ENCODE data around the gene PDLIM1.
A peak's percentile ranks its signal among the peaks of the same experiment; 100 is the strongest.
"Not testable (repeated sequence)": the region's sequence is repeated elsewhere in the genome, so short reads cannot be mapped to it uniquely, and the experiment has no call there.

The PDLIM1 gene

DNA sequence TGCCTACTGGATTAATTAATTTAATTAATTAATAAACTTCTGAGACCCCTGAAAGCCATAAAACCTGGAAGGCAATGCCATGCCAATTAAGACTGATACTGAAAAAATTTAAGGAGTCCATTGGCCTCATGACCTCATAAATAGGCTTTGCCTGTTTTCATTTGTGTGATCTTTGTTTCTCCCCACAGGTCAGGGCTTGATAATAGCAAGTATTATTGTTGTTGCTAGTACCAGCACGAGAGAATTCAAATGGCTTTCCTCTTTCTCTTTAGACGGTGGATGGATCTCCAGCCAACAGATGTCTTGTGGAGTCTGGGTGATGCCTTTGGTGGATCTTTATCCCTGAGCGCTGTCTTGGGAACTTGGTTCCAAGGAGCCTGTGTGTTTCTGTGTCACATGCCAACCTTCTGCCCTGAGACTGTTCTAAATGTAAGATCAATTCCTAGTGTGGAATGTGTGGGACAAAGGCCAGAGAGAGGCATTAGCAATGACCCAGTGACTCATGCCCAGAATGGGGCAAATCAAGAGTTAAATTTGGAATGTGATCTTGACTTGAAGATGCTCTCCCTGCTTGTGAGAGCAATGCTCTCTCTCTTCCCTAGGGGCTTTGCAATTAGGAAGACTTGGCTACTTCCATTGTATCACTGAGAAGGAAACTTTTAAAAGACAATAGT lies 79.1 kb downstream of the PDLIM1 start:
- FAIRE-seq (no peak), DNase-seq (ENCODE audit: low spot score) (no peak)

GRCh38 chr10:95209509-95210127 lies 81.2 kb downstream of the PDLIM1 start:
- DNase-seq (ENCODE audit: low spot score) (no peak), FAIRE-seq (no peak)

DNA sequence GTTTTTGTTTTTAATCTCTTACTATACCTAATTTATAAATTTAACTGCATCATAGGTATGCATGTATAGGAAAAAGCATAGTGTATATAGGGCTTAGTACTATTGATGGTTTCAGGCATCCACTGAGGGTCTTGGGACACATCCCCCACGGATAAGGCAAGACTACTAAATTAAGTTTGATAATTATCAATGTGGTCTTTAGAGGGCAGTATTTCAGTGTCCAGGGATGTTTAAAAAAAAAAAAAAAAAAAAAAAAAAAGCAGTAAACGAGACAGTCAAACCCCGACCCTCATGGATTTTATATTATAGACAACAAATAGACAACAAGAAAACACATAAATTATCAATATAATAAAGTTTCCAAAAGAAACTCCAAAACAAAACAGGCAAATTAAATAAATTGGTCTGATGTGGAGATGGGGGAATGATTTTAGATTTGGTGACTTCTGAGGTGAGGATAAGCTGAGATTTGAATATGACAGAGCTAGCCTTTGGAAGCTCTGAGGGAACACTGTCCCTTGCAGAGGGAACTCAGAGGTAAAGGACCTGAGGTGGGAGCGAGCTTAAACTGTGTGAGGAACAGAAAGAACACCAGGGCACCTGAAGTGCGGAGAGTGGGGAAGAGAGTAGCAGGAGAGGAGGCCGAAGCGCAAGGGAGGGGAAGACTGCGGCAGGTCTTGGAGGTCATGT lies 82.0 kb downstream of the PDLIM1 start:
- FAIRE-seq (no peak), DNase-seq (ENCODE audit: low spot score) (no peak)

- FAIRE-seq; DNase-seq (ENCODE audit: low spot score): not testable (repeated sequence)
Measured at GRCh38 chr10:95202865-95203264, 87.9 kb downstream of the PDLIM1 start.

DNA sequence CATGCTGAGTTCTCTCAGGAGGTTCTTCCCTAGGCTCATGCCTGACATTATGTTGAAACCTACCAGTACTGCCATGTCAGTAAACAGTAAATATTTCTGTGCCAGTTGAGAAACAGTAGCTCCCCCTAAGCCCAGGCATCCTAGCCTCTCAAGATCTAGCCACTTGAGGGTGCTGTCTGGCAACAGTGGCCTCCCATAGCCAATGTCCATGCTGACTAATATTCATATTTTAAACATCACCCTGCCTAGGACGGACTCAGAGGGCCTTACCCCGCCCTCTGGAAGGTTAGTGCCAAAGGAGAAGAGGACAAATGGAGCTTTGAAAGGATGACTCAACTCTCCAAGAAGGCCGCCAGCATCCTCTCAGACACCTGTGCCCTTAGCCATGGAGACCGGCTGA lies 89.1 kb downstream of the PDLIM1 start:
- DNase-seq (ENCODE audit: low spot score) (peak; percentile 70), FAIRE-seq (no peak)

GRCh38 chr10:95196046-95196445 lies 94.8 kb downstream of the PDLIM1 start:
- FAIRE-seq (no peak), DNase-seq (ENCODE audit: low spot score) (no peak)

DNA sequence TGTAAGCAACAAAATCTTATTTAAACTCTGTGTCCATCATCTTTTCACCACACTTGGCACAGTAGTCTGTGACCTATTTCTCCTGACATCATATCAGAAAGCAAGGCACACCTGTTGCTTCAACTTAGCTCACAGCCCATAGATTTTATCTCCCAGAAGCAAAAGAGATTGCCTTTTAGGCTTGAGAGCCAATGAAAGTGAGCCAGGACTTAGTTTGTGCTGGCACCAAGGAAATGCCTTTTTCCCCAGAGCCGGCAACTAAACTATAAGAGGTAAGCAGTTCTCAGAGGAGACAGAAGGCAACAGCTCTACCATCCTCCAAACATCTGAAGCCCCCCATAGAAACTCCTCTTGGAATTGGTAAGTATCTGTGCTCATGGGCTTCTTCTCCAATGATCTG lies 96.9 kb downstream of the PDLIM1 start, which contains the start of gene ACSM6:
ACSM6 (plus strand) TSS at position 295 of the 400 bp plus-strand sequence. CDS start 248 bp downstream, outside the sequence.
- DNase-seq (ENCODE audit: low spot score) (no peak), FAIRE-seq (no peak)

- no peak for DNase-seq (ENCODE audit: low spot score)
Measured at GRCh38 chr10:95188593-95188992, 102.2 kb downstream of the PDLIM1 start.

DNA sequence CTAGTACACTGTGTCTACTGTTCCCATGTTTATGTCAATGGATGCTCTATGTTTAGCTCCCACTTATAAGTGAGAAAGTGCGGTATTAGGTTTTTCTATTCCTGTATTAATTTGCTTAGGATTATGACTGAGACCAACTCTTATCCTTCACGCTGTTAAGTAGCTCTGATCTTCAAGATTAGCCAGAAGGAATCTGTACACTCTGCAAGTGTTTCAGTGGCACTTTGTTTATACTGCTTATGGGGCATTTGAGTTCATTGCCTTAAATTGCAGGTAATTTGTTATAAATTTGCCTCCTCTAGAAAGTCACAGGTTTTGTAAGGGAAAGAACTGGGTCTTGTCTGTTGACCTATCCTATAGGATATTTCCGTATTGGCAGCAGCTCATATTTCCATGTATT lies 103.2 kb downstream of the PDLIM1 start:
- FAIRE-seq (no peak), DNase-seq (ENCODE audit: low spot score) (no peak)

More at GRCh38 chr10:95188593-95188992, 102.2 kb downstream of the PDLIM1 start:
- no peak for FAIRE-seq
